T-helper 22 cell (primary cell): ENCODE results near the gene JPH2.
"Not testable (repeated sequence)": the region's sequence is repeated elsewhere in the genome, so short reads cannot be mapped to it uniquely, and the experiment has no call there.

Source experiments
- DNase-seq: peaks from one replicate; pipeline ENCODE4 v3.0.0-alpha.2; 2020; ENCODE audit warnings: low read depth

Gene JPH2

GRCh38 chr20:44211177-44212039 lies 24.4 kb upstream of the JPH2 start:
- no peak for DNase-seq

DNA sequence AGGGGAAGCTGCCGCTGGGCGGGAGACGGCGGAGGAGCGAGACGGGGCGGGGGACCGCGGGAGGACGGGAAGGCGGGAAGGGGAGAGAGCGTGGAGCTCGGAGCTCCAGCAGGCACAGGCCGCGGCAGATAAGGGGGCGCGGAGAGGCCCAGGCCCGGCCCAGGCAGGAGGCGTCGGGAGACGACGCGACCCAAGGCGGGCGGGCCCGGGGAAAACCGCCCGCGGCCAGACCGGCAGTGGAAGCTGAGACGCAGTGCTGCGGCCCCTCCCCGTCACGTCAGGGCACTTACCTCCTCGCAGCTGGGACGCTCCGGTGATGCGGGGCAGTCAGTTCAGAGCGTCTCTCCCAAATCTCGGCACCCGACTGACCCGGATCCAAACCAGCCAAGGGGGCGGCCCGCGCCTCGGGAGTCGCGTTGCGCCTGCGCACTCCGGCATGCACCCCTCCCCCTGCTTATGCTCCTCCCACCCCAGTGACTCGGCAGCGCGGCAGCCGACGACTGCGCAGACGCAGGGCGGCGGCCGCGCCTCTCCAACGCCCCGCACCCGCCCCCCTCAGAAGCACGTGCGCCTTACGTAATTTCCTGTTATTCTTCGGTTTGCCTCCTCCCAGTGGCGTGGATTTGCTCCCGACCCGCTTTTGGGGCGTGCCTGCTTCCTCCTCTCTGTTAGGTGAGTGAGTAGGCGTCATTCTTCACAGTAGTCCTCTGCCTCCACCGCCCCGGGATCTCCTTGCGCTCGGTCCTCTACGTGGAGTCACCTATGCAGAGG lies 23.6 kb upstream of the JPH2 start, which contains the start of gene OSER1:
OSER1 (minus strand) TSS at position 366 of the 771 bp plus-strand sequence. CDS start 3,814 bp downstream, outside the sequence.
- peak; percentile 96 for DNase-seq

DNA sequence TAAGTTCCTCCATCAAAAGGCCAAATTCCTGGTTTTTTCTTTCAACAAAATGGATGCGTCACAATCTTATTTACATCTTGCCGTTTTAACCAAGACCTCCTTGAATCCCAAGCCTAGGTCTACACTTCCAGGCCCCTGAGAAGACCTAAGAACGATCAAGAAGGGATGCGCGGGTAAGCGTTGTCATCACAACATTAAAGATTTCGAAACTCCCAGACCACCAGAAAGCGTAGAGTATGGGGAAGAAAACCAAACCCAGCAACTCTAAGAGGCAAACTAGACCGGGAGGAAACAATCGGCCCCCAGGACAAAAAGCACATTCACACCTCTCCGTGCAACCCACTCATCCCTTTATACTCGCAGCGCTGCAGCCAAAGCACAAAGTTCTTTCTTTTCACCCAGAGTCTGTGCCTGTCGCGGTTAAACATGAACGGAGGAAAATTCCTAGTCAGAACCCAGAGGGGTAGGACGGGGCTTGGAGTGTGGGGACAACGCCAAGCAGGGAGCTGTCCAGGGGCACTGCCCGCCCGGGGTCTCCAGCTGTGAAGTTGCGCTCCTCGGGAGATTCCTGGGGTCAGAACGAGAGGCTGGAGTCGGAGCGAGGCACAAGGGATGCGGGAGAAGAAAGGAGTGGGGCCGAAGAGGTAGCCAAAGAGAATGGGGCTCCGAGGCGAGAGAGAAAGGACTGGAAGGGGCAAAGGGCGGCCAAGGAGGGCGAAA lies 22.9 kb upstream of the JPH2 start:
- DNase-seq, result no peak

DNA sequence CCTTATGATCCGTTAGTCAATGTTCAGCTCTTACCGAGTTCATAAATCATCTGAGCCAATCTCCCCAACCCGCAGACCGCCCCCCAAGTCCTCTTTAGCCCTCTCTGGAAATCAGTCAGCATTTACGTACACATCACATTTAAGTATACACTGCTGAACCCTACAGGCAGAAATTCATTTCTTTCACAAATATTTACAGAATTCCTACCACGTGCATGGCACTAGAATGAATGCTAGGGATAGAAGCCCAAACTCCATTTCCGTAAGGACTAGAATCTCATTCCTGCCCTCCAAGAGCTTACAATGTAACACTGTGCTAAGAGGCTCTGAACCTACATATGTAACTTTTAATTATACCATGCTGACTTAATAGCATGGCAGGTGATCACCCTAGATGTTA lies 21.8 kb upstream of the JPH2 start:
- no peak for DNase-seq

DNA sequence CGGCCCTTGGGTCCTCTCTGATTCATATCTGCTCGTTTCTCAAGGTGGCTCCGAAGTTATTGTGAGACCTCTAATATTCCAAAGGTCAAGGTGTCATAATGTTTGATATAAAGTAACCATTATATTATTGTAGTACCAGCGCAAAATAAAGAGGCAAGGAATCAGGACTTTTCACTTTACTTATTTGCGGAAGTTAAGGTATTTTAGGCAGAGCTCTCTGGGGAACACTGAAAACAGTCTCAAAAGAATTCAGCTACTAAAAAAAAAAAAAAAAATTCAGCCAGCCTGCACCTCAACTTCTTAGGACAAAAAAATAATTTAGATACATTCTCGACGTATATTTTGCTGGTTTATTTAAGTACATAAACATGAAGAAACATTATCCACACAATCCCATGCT lies 21.2 kb upstream of the JPH2 start:
- no peak for DNase-seq

GRCh38 chr20:44207126-44207723 lies 20.2 kb upstream of the JPH2 start:
- no peak for DNase-seq

GRCh38 chr20:44206132-44206531 lies 19.1 kb upstream of the JPH2 start:
- no peak for DNase-seq

DNA sequence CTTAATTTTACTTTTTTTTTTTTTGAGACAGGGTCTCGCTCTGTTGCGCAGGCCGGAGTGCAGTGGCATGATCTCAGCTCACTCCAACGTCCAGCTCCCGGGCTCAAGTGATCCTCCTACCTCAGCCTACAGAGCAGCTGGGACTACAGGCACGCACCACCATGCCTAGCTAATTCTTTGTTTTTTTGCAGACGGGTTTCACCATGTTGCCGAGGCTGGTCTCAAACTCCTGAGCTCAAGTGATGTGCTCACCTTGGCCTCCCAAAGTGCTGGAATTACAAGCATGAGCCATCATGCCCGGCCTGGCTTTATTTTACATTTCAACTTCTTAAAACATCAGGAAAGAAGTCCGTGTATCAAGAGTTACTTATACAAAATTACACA lies 17.8 kb upstream of the JPH2 start:
- DNase-seq, result no peak

DNA sequence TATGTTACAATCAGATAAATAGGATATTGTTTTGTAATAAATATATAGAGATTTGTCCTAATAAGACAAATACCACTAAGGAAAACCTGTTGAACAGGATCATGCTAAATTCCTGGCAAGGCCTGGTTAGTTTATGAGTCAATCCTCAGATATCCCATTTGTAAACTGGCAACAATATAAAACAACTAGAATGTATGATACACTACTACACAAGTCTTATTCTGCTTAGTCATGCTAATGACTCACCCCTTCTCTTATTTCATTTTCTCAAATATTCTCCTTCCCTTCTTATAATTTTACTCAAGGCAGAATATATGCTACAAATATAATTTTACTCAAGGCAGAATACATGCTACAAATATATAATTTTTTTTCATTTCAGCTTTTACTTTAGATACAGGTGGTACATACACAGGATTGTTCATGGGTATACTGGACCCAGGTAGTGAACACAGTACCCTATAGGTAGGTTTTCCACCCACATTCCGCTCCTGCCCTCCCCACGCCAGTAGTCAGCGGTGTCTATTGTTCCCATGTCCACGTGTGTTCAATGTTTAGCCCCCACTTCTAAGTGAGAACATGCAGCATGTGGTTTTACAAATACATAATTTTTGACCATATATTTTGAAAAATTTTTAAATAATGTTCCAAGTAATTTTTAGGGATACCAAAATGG lies 17.3 kb upstream of the JPH2 start:
- no peak for DNase-seq

DNA sequence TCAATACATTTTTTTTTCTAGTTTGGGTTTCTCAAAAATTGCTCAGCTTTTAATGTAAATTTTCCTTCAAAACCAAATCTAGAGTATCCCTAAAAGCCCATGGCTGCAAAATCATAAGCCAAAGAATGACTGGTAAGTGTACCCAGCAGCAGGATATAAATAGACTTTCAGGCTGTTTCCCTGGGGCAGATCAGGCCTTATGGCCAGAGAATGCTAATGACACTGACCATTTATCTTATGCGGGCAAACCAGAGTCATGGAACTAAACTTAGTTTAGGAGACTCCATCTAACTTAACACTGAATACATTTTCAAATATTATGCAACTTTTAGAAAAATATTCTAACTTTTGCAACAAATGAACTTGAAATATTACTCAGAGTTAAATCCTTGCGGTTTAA lies 16.2 kb upstream of the JPH2 start:
- no peak for DNase-seq

- no peak for DNase-seq
These were observed 14.0 kb upstream of the JPH2 start for GRCh38 chr20:44200983-44201382.

DNA sequence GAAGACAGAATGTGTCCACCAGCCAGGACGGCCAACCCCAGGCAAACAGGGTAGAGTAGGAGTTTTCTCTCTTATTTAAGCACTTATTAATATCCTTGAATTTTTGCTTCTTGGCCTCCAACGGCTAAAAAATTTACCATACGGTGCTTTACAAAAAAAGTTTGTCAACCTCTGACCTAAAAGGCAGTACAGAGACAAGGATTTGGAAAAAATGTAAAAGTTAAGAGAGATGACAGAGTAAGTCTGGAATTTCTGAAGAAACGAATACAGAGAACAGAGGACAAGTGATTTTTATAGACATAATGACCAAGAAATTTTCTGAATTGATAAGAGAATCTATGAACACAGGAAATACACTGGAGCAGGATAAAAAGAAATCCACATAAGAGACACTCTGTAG lies 13.4 kb upstream of the JPH2 start:
- no peak for DNase-seq

DNA sequence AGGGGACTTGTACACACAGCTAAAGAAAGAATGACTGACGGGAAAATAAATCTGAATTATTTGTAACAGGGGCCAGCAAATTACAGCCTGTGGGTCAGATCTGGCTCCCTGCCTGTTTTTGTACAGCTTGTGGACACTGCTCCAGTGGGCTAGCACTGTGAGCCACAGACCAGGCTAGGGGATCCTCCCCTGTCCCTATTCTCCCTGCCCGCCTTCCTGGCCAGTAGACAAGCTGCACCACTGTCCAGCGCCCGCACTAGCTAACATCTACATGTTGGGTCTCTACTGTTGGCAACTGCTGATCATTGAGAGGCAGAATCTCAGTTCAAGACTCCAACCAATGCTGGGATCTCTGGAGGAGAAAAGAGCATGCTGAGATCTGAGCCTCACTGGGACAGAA lies 12.9 kb upstream of the JPH2 start:
- DNase-seq, result no peak

DNA sequence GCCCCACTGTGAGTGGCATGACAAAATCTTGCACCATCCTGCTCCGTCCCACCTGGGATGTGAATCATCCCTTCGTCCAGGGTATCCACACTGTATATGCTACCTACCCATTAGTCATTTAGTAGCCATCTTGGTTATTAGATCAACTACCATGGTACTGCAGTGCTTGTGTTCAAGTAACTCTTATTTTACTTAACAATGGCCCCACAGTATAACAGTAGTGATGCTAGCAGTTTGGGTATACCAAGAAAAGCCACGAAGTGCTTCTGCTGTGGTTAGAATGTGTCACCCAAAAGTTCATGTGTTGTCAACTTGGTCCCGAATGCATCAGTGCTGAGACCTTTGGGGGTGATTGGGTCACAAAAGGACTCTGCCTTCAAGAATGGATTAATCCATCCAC lies 11.9 kb upstream of the JPH2 start:
- DNase-seq, result no peak

GRCh38 chr20:44196271-44196670 lies 9.3 kb upstream of the JPH2 start:
- DNase-seq, result no peak

- DNase-seq, result no peak
These were observed 8.6 kb upstream of the JPH2 start for GRCh38 chr20:44195605-44196004.

GRCh38 chr20:44193801-44194200 lies 6.8 kb upstream of the JPH2 start:
- no peak for DNase-seq

DNA sequence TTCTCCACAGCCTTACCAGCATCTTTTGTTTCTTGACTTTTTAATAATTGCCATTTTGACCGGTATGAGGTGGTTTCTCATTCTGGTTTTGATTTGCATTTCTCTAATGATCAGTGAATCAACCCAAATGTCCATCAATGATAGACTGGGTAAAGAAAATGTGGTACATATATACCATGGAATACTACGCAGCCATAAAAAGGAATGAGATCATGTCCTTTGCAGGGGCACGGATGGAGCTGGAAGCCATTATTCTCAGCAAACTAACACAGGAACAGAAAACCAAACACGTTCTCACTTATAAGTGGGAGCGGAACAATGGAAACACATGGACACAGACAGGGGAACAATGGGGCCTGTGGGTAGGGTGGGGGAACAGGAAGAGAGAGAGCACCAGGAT lies 4.7 kb upstream of the JPH2 start:
- not testable (repeated sequence) for DNase-seq

GRCh38 chr20:44190197-44190852 lies 3.3 kb upstream of the JPH2 start:
- DNase-seq, result not testable (repeated sequence)

- DNase-seq, result no peak
These were observed 1.8 kb upstream of the JPH2 start for GRCh38 chr20:44188752-44189151.
